HG03558 (cell line): Measurements from ENCODE around the gene FRMD4A.

Source experiments
- ATAC-seq: cut with Tn5 transposase; IDR thresholded peaks from one replicate; pipeline ENCODE4 v1.9.1; 2021; ENCODE audit warnings: moderate number of reproducible peaks; ENCODE audit not compliant: unreplicated experiment; ENCODE audit errors: extremely low read depth

The FRMD4A gene

DNA sequence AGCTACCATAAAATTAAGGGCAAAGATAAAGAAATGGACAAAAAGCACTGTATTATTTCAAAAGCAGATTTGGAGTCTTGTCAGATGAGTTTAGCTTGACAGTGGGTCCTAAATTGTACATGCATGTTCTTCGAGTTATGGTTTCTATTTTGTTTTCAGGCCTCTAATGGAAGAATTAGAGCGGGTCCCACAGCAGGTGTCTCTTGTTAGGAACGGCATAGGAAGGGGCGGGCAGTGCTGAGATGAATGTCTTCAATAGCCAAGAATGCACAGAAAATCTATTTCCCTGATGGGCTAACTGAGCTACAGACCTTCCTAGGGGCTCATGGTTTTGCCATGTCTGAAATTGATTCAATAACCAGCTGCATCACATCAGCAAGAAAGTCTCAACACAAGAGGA, 304.4 kb downstream of the FRMD4A start:
- ATAC-seq, result no peak

DNA sequence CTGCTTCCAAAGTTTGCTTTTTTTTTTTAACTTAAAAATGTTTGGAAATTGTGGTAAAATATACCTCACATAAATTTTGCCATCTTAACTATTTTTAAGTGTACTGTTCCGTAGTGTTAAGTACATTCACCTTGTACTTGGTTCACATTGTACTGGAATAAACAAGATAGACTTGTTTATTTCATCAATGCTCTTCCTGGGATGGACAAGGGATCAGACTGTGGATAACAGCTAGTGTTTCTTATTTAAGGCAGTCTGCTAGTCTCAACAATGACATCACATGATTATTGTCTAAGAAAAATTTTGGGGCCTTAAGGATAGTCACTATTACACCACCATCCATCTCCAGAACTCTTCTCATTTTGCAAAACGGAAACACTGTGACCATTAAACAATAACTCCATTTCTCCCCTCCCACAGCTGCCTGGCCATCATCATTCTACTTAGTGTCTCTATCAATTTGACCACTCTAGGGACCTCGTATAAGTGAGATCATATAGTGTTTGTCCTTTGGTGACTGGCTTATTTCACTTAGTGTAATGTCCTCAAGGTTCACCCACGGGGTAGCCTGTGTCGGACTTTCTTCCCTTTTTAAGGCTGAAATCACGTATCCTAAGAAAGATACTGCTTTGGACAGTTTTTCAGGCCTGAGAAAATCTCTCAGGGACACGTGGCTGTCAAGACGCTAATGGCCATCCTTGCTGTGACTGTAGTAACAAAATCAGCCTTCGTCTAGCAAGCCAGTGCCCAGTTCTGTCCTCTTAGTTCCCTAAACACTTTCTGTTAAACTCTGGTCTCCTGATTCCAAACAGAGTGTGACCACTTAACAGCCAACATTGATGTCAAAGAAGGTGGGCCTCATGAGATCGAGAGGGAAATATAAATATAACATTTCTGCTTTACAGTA, 305.2 kb downstream of the FRMD4A start:
- no peak for ATAC-seq

DNA sequence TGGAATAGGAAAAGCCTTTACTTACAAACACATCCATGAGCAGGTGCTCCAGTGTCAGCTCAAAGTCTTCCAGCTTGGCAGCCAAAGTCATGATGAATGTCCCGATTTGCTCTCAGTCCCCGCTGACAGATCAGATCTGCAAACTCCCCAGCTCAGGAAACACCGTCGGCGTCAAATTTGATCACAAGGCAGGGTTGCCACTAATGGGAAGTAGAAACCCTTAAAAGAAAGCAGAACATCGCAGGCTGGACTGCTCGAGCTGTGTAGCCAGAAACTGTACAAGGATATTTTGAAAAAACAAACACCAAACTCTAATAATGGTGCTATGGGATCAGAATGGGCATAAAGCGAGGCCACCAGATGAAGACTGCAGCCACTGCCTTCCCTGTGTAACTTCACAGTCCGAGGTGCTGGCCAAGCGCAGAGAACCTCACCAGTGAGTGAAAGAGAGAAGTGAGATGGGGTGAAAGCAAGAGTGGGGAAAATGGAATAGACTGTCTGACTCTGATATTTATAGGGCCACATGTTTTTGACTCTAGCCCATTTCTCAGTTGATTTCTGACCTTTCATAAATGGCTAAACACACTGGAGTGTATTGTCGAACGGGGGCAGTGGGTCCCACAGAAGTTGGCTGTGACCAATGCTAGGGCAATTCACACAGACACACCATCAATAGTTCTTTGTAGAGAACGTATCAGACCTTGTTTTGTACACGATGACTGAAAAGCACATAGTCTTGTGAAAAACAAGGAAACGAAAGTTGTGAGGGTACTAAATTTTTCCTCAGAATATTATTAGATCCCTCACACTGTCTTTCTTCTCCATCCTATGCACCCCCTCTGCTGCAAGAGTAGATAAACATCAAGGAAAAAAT, 306.2 kb downstream of the FRMD4A start:
- no peak for ATAC-seq

DNA sequence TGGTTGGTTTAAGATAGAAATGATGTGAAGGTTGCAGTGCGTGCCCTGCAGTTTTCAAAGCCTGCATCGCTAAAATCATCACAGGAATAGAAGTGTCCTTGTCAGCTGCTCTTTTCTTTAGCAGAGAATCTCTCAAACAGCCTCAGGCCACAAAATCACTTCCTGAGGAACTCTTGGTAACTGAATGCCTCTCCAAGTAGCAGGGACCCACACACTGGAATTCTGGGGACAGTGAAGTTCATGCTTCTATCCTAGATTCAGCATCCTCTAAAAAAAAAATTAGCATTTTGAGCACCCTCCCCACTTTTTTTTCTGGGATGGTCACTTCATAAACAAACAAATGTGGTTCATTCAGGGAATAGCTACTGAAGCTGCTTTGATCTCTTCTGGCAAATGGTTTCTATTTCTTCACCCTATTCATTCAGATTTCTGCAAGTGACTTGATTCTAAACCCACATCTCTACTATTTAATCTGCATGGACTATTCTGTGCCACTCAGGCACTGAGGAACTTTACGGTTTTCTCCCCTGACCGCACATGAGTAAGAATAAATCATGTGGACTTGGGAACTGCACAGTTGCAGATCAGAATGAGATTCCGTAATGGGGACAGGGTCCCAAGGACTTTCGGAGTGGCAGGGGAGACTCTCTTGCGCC, 306.9 kb downstream of the FRMD4A start:
- ATAC-seq, result no peak

DNA sequence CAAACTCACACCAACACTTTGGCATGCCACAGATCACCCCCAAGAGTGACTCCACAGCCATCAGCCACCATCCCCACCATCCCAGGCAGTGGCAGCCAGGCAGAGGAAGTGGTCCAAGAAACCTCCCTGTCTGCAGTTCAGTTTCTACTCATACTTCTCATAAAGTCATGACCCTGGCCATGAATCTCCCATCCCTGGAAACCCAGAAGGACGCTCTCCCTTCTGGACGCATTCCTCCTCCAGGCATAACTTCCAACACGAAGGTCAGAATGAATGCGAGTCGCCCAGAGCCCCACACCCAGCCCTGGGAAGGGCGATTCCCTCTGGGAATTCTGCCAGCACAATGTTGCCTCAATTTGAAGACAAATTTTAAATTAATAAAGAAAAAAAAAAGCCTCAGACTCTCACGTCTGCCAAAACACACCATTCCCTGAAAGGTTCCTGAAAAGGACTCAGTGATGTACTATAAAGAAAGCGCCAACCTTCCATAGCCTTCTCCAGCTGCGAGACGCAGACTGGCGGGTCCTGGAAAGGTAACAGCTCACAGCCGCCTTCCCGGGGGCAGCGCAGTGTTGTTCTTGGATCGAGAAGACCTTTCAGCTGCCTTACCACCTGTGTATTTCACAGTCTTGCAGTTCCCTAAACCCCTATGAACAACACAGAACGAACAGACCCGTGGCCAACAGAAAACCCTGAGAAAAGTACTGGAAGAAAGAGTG, 307.6 kb downstream of the FRMD4A start:
- ATAC-seq, result no peak

DNA sequence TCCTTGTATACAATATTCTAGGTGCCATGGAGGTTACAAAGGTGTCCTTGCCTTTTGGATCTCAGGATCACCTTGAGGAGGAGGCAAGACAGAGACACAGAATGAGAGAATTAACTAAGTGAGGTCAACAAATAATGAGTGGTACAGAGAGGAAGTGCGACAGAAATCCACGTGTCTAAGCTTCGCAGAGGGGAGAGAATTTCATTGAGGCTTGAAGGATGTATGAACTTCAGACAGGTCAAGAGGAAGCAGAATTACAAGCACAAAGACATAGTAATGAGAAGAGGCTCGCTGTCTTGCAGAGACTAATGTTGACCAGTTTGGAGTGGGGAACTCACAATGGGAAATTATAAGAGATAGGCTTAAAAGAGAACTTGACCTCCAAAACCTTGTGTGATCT, 308.7 kb downstream of the FRMD4A start:
- no peak for ATAC-seq

DNA sequence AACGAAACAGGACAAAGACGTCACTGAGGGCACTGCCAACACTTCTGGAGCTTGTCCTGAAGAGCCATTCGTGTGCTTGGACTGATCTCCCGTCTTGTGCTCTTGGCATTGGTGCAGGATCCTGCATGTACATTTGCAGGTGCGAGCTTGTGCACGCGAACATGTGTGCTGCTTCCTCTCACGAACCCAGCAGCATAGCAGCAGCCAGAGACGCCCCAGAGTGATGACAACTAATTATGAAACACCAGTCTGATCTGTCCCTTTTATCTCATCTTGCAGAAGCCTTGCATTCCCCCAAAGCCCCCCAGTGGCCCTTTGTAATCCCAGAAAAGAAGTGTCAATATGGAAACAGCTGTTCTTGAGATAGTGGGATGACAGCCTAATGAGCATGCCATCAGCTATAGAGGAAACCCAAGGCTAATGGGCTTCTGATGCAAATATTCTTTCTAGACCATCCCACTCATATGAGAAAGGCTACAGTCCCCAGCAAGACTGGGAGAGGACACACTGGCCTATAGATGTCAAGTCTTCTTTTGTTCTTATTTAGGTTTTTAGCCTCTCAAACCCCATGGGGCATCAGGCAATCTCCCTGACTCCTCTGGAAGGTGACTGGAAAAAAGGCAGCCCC, 310.6 kb downstream of the FRMD4A start:
- ATAC-seq, result no peak

DNA sequence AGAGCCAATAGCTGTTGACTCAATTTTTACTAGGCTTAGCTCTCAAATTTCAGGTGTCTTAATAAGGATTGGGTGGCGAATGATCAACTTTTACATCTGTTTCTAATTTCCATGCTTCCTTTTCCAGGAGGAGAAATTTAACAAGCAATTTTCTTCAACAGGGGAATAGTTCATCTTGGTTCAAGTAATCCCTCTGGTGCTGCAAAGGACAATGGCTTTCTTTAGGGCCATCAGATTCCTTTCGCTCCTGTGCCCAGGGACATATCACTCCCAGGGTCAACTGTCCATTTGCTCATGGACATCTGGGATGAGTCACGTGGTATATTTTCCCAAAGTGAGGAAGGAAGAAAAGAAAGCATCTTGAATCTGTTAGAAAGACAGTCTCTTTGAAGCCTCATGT, 313.3 kb downstream of the FRMD4A start:
- no peak for ATAC-seq

DNA sequence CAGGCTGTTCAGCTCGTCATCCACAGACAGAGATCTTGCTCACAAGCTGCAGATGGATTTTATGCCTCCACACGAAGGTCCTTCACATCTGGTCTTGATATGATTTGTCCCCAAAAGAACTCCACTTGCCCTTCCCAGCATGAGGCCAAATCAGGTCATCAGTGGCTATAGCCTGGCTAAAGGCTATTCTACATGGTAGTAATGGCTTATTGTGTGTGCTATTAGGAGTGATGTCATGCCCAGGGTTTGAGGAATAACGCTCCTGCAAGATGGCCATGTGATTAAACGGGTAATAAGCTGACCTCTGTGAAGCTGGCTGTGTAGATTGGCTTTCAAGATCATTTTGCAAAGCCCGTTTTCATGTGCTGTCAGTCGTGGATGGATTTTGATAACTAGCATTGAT, 313.8 kb downstream of the FRMD4A start:
- no peak for ATAC-seq

DNA sequence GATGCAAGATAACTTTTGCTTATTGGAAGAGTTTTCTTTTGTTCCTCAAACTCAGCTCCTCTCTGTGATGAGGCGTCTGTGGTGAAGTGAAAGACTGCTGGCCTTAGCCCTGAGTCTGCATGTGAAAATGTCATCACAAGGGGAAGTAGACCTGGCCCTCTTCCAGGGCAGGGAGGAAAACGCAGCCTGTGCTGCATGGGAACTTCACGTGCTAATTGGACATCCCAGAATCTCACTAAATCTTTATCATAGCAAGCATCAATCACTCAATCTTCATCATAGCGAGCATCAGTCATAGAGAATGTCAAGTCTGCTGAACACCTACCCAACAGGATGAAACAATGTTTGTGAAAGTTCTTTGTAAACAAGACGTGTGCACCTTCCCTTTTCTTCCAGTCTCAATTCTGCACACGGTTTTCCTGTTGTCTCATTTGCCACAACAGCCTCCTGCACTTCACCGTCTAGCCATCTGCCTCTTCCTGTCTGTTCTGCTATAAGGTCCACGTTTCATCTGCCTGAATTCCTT, 314.6 kb downstream of the FRMD4A start:
- ATAC-seq, result no peak

DNA sequence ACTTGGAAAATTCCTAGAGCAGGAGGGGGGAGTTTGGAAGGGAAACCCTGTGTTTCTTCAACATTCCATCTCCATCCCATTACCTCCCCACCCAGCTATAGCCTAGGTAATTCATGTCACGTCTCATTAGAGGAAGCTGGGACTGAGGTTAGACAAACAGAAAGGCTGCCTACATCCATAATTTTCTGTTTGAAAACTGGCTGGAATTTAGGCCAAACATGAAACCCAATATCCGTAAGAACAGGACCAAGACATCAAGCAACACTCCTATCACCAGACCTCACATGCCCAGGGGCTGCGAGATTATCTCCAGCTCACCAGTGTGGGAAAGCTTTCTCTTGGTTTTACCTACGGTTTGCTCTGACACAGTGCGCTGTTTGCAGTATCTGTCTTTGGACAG, 316.3 kb downstream of the FRMD4A start:
- ATAC-seq, result no peak

DNA sequence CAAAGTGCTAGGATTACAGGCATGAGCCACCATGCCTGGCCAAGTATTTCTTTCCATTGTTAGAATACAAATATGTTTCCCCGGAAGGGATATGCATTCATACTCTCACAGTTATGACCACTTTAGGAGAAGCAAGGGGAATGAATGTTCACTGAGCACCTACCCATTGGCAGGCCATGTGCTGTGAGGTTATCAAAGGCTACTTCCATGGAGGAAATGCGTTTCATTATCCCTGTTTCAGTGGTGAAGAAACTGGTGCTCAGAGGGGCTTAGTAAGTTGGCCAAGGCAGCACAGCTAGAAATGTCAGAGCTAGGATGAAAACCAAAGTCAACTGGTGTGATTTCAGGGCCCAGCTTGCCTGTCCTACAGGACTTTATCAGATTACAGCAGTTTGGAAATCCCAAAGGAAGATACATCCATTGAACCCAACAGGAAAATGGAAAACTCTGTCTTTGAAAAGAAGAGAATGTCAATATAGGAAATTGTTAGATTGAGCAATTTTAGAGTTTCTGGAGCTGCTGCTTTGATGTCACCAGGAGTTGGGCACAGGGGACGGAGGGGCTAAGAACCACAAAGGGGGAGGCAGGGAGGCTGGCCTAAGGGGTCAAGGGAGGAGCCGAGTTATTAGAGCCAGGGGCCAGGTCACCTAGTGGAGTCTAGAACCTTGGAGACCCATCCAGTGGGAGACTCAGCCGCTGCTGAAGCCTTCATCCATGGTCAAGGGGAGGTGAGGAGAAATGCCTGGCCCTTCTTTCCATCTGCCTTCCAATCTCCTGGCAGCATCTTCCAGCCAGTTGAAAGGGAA, 319.8 kb downstream of the FRMD4A start:
- no peak for ATAC-seq

DNA sequence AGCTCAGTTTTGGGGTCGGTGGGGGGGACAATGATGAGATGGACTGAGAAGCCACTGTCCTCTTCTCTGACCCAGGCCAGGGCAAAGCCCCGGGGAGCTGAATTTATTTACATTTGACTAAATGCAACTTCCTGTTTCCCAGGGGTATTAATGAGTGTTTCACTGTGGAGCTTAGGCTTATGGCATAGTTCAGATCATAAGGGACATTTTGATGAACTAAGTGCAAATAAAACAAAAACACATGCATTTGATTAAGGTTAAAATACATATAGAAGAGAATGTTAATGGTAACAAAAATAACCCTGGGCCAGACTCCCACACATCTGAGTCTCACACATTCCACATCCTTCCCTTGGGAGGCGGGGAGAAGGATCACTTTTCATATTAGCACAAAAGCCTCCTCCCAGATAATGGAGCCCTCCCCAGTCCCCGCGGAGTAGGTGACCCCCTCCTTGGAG, 320.6 kb downstream of the FRMD4A start:
- ATAC-seq, result no peak

DNA sequence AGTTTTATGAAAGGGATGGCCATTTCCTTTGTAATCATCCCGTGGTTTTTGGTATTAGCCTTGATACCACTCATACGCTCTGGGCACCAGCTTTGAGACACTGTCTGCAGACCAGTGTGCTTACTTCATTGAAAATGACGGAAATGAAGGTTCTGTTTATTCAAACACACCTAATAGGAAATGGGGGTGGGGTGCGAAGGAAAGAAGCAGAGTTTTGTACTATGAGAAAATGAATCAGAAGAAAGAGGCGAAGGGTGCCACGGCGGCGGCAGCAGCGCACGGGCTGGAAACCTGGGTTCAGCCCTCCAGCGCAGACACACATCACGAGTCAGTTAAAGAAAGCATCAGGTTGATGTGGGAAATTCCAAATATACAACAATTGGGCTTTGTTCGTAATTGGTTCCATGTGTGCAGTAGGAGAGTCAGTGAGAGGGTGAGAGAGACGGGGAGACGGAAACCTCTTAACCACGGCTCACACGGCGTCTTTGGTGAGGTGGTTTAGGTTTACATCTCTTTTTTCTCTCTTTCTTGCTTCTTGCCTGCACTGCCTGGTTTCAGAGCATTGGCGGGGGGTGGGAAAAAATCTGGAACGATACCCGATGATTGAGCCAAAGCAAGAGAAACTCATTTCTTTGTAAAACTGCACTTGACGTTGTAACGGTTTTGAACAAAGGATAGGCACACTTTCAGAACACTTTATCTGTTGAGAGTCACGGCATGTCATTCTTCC, 321.2 kb downstream of the FRMD4A start:
- no peak for ATAC-seq

DNA sequence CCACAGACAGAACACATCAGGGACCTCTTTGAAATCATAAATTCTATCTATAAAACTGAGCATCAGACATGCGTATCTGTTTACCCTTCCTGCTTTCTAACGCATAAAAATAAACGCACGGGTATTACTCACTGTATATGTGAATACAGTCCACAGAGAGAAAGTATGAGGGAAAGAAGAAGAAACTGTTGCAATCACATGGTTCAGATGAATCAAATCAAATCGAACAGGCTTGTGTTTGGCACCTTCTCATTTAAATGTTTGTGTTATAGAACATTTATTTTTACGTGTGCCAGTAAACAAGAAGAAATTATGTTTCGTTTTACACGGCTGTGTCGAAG, 322.0 kb downstream of the FRMD4A start:
- ATAC-seq, result no peak

DNA sequence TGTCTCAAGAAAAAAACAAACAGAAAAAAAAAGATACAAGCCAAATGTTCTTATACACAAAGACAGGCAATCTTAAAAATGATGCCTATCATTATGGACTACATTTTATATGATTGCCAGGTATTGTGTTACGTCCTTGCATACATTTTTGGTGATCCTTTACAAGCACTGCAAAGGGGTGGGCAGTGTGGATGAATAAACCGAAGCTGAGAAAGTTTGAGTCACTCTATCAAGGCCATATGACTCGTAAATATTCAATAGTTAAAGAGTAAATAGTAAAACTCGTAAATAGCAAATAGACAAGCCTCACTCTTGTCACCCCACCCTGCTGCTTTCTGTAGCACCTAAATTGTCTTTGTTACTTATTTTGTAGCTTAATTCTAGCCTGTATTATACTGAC, 326.2 kb downstream of the FRMD4A start:
- no peak for ATAC-seq

DNA sequence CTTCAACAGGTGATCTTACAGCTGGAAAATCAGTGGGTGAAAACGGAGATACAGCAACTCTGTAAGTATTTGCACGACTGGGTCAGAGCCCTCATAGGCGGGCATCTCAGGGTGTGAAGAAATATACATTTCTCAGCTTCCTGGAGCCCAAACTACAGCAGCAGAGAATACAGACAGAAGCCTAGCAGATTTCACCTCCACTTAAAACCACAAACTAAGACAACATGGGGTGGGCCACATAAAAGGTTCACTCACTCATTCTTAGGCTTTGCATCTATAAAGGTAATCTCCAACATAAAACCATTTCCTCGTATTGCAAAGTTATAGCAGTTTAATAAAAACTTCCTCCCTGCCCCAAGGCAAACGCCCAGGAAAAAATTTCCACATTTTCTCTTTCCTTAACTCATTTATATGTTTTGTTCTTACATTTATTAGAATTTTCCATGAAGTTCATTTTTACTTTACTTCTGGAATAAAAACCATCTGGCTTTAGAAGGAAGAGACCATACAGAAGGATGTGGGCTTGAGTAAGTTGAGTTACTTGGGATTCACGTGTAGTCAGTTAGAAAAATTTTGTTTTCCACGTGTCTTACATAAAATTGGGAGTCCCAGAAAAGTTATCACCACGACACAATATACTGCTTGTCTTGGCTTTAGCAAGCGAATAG, 327.1 kb downstream of the FRMD4A start:
- ATAC-seq, result no peak
